CD4-positive, alpha-beta T cell treated with Interleukin-6 for 4 hours (primary cell): ENCODE results near the gene HEATR9.

Experiments
- DNase-seq: peaks from one replicate; pipeline ENCODE4 v3.0.0-alpha.2; 2020; ENCODE audit warnings: mixed read lengths

Gene HEATR9

GRCh38 chr17:35864853-35865252 lies 3.8 kb downstream of the HEATR9 start:
- no peak for DNase-seq

GRCh38 chr17:35856603-35857002 lies 12.1 kb downstream of the HEATR9 start:
- DNase-seq, result no peak

GRCh38 chr17:35855965-35856364 lies 12.7 kb downstream of the HEATR9 start:
- no peak for DNase-seq

- peak; percentile 68 for DNase-seq
These were observed 19.0 kb downstream of the HEATR9 start for GRCh38 chr17:35849469-35850348.

- no peak for DNase-seq
These were observed 20.9 kb downstream of the HEATR9 start for GRCh38 chr17:35847633-35848373.

GRCh38 chr17:35847006-35847405 lies 21.7 kb downstream of the HEATR9 start:
- DNase-seq, result no peak

GRCh38 chr17:35846055-35846809 lies 22.5 kb downstream of the HEATR9 start:
- DNase-seq, result no peak

- no peak for DNase-seq
These were observed 24.1 kb downstream of the HEATR9 start for GRCh38 chr17:35844547-35844946.

- DNase-seq, result no peak
These were observed 25.0 kb downstream of the HEATR9 start for GRCh38 chr17:35843698-35844097.

GRCh38 chr17:35842239-35842638 lies 26.5 kb downstream of the HEATR9 start:
- no peak for DNase-seq

- no peak for DNase-seq
These were observed 27.2 kb downstream of the HEATR9 start for GRCh38 chr17:35841505-35841904.

GRCh38 chr17:35841101-35841500 lies 27.6 kb downstream of the HEATR9 start:
- DNase-seq, result no peak

- DNase-seq, result no peak
These were observed 43.5 kb downstream of the HEATR9 start for GRCh38 chr17:35825206-35825605.

GRCh38 chr17:35821308-35821707 lies 47.4 kb downstream of the HEATR9 start:
- DNase-seq, result no peak

GRCh38 chr17:35819455-35819854 lies 49.2 kb downstream of the HEATR9 start:
- no peak for DNase-seq

- DNase-seq, result no peak
These were observed 51.5 kb downstream of the HEATR9 start for GRCh38 chr17:35817196-35817595.

GRCh38 chr17:35816723-35817122 lies 52.0 kb downstream of the HEATR9 start:
- no peak for DNase-seq

GRCh38 chr17:35812456-35812855 lies 56.2 kb downstream of the HEATR9 start:
- DNase-seq, result no peak

GRCh38 chr17:35811759-35812158 lies 56.9 kb downstream of the HEATR9 start:
- DNase-seq, result no peak

GRCh38 chr17:35809855-35810461 lies 58.7 kb downstream of the HEATR9 start:
- no peak for DNase-seq

- DNase-seq, result peak; percentile 95
These were observed 59.5 kb downstream of the HEATR9 start, which contains the start of gene TAF15 for GRCh38 chr17:35808962-35809854. Gene TAF15, plus strand, starts transcription at chr17:35809484. Its CDS starts 86 bp downstream, at chr17:35809570.
